ENCODE results near the gene NPTX2.

Gene NPTX2

GRCh38 chr7:98618786-98619185, 1.7 kb downstream of the NPTX2 start:
- no peak for DNase-seq (ENCODE audit: low read depth in 2 of 2)

- no peak for DNase-seq (ENCODE audit: low read depth in 2 of 2)
Measured at GRCh38 chr7:98619450-98620321, 2.6 kb downstream of the NPTX2 start.

- no peak for DNase-seq (ENCODE audit: low read depth in 2 of 2)
Measured at GRCh38 chr7:98621573-98622482, 4.7 kb downstream of the NPTX2 start.

GRCh38 chr7:98622926-98623325, 5.8 kb downstream of the NPTX2 start:
- no peak for DNase-seq (ENCODE audit: low read depth in 2 of 2)

GRCh38 chr7:98624846-98625420, 7.8 kb downstream of the NPTX2 start:
- no peak for DNase-seq (ENCODE audit: low read depth in 2 of 2)

- DNase-seq (ENCODE audit: low read depth in 2 of 2), result no peak
Measured at GRCh38 chr7:98626460-98627412, 9.7 kb downstream of the NPTX2 start.

GRCh38 chr7:98627413-98627790, 10.3 kb downstream of the NPTX2 start:
- DNase-seq (ENCODE audit: low read depth in 2 of 2), result no peak

- no peak for DNase-seq (ENCODE audit: low read depth in 2 of 2)
Measured at GRCh38 chr7:98628418-98628817, 11.3 kb downstream of the NPTX2 start.

GRCh38 chr7:98629001-98629431, 11.9 kb downstream of the NPTX2 start:
- no peak for DNase-seq (ENCODE audit: low read depth in 2 of 2)

GRCh38 chr7:98630149-98630548, 13.1 kb downstream of the NPTX2 start:
- no peak for DNase-seq (ENCODE audit: low read depth in 2 of 2)

- DNase-seq (ENCODE audit: low read depth in 2 of 2), result no peak
Measured at GRCh38 chr7:98630770-98631169, 13.7 kb downstream of the NPTX2 start.

GRCh38 chr7:98638853-98639252, 21.8 kb downstream of the NPTX2 start:
- no peak for DNase-seq (ENCODE audit: low read depth in 2 of 2)

GRCh38 chr7:98640375-98640774, 23.3 kb downstream of the NPTX2 start:
- no peak for DNase-seq (ENCODE audit: low read depth in 2 of 2)

GRCh38 chr7:98641646-98642500, 24.8 kb downstream of the NPTX2 start:
- no peak for DNase-seq (ENCODE audit: low read depth in 2 of 2)

GRCh38 chr7:98643236-98643985, 26.3 kb downstream of the NPTX2 start:
- no peak for DNase-seq (ENCODE audit: low read depth in 2 of 2)

GRCh38 chr7:98646465-98646864, 29.4 kb downstream of the NPTX2 start:
- DNase-seq (ENCODE audit: low read depth in 2 of 2), result no peak

- DNase-seq (ENCODE audit: low read depth in 2 of 2), result no peak
Measured at GRCh38 chr7:98647326-98647725, 30.2 kb downstream of the NPTX2 start.

- DNase-seq (ENCODE audit: low read depth in 2 of 2), result no peak
Measured at GRCh38 chr7:98651760-98652159, 34.7 kb downstream of the NPTX2 start.

- no peak for DNase-seq (ENCODE audit: low read depth in 2 of 2)
Measured at GRCh38 chr7:98653601-98654310, 36.7 kb downstream of the NPTX2 start.
